Esophagus muscularis mucosa (tissue), 4 donors: ENCODE results near the gene ARMH2.

ENCODE experiments used
- CTCF ChIP-seq, 3 experiments: fragments of 200-600 bp in 2 of 3; fragments of 450-650 bp in 1 of 3; sonication (generic) in 2 of 3; IDR thresholded peaks; one replicate each; pipeline ENCODE4 v1.5.1; 2017 to 2019; ENCODE audit warnings: antibody characterized with exemption in 3 of 3, mild to moderate bottlenecking in 2 of 3, moderate library complexity in 1 of 3
- EP300 ChIP-seq: sonication (generic); formaldehyde crosslinking; IDR thresholded peaks from one replicate; pipeline ENCODE4 v1.6.1; 2017; ENCODE audit warnings: antibody characterized with exemption
- POLR2A ChIP-seq: fragments of 450-650 bp; IDR thresholded peaks from one replicate; pipeline ENCODE4 v1.6.1; 2017; ENCODE audit warnings: antibody characterized with exemption, moderate library complexity, mild to moderate bottlenecking, low read depth
- POLR2AphosphoS5 ChIP-seq, 2 donors: sonication (generic); formaldehyde crosslinking; IDR thresholded peaks; one replicate each; pipeline ENCODE4 v1.6.1; 2017; ENCODE audit warnings: antibody characterized with exemption in 2 of 2

- no peak for TF ChIP-seq CTCF (IDR thresholded peaks at IDR 0.05)
- no peak for TF ChIP-seq POLR2A
- TF ChIP-seq POLR2AphosphoS5 (IDR thresholded peaks at IDR 0.05) = peak; percentile 72 to 84
- TF ChIP-seq EP300 = no peak
Observed at GRCh38 chr6:24774696-24775519, 23.8 kb downstream of the ARMH2 start, which contains the start of gene GMNN.
